NK-92 (cell line): Measurements from ENCODE around the gene AQP2.

Experiments used
- DNase-seq: peaks from one replicate; lab custom pipeline; 2025; ENCODE audit not compliant: unreplicated experiment; lab: John Stamatoyannopoulos, UW

Gene AQP2, protein sequence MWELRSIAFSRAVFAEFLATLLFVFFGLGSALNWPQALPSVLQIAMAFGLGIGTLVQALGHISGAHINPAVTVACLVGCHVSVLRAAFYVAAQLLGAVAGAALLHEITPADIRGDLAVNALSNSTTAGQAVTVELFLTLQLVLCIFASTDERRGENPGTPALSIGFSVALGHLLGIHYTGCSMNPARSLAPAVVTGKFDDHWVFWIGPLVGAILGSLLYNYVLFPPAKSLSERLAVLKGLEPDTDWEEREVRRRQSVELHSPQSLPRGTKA

DNA sequence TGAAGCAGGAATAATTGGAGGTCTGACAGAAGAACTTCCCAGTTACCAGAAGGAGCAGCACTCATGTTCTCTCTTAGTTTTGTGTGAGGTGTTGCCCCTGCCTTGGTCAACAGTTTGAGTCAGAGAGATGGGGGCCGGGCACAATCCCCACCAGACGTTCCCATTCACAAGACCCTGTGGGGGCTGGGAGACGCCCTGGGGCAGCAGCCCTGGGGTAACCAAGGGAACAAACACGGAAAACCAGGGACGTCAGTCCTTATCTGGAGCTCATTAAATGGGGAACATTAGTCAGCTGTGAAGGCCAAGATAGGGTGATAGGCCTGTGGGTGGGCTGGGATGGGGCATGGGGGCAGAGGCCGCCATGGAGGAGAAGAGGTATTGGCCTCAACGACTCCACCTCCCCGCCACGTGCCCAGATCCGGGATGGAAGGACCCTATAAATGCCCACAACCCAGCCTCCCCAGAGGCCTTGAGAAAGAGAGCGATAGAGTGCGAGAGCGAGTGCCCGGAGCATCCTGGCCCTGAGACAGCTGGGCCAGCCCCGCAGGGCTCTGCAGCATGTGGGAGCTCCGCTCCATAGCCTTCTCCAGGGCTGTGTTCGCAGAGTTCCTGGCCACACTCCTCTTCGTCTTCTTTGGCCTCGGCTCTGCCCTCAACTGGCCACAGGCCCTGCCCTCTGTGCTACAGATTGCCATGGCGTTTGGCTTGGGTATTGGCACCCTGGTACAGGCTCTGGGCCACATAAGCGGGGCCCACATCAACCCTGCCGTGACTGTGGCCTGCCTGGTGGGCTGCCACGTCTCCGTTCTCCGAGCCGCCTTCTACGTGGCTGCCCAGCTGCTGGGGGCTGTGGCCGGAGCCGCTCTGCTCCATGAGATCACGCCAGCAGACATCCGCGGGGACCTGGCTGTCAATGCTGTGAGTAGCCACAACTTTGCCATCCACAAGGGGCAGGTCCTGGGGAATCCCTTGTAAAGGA lies at the start of gene AQP2:
Gene AQP2, plus strand, starts transcription at position 465 of the 979 bp plus-strand sequence. Its CDS starts 94 bp downstream, at position 559.
- DNase-seq, result no peak

DNA sequence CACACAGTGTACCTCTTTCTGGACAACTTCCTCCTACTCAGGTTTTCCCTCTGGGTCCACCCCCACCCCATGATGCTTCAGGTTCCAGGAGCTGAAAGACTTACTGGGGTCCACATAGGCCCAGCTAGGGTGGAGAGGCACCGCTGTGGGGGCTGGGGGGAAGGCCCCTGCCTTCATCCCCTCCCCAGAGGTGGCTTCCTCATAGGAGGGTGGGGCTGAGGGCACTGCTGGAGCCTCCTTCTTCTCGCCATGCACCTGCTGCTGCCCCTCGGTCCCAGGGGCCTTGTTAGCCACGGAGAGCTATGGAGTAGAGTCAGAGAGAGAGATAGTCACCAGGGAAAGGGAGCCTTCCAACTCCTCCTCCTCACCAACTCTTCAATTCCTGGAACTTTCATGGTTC lies 49.5 kb upstream of the AQP2 start:
- no peak for DNase-seq

DNA sequence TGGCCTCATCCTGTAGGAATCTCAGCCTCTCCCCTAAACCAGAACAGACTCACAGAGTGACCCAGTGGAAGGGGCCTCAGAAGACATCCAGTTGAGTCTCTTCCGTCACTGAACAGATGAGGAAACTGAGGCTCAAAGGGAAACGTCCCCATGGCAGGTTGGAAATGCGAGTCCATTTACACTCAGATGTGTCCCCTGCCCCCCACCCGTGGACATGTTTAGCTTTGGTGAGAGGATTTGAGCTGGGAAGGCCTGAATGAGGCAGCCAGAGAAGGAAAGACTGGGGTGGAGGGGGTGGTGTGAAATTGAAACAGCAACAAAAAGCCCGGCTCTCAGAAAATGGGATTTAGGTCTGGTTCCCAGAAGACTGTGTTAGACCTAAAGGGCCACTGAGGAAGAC lies 48.6 kb upstream of the AQP2 start:
- DNase-seq, result no peak

DNA sequence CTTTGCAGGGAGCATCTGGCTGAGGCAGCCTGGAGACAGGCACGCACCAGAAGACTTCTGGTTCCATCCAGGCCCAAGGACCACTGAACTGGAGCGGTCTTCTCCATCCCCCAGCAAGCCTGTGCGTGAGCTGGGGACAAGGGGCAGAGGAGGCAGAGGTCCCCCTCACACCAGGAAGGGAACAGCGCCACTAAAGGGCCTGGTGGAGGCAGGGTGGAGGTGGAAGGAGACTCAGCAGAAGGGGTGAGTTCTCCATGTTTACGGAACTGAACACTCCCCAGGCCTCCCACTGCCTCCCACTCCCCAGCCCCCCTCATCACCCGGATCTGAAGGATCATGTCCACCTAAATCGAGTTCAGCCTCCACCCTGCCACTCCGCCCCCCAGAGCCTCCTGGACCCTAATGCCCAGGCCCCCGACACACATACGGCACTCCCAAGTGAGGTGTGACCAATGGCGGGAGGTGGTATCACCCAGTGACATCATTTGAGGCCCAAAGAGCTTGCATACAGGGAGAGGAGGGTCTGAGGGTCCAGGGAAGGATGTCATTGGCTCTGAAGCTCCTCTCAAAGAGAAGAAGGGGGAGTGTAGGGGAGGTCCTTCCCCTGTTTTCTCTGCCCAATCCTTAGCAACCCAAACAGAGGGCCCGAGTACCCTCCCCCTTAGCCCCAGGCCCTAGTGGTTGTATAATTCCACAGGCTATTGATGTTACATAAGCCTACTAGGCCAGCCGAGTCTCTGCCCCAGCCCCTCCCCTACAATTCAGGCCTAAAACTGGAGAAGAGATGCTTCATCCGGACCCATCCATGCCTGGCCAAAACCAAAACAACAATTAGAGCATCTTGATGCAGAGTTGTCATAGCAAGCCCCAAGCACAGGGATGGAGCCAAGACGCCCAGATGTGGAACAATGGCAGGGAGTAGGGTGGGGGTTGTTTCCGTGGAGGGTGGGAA lies 47.9 kb upstream of the AQP2 start:
- DNase-seq, result no peak

DNA sequence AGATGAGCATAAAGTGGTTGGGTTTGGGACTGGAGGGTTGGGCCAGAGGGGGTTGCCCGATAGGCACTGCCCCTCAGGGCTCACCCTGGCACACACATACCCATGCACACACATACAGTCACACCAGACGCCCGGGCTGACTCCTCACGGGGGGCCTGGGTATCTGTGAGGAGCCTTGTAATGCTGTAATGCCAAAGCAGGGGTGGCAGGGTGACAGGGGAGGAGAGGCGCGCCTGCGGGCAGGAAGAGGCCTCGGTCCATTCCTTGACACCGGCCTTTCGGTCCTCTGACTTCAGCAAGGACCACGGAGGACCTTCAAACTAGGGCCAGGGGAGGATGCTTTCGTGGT lies 47.2 kb upstream of the AQP2 start:
- no peak for DNase-seq

DNA sequence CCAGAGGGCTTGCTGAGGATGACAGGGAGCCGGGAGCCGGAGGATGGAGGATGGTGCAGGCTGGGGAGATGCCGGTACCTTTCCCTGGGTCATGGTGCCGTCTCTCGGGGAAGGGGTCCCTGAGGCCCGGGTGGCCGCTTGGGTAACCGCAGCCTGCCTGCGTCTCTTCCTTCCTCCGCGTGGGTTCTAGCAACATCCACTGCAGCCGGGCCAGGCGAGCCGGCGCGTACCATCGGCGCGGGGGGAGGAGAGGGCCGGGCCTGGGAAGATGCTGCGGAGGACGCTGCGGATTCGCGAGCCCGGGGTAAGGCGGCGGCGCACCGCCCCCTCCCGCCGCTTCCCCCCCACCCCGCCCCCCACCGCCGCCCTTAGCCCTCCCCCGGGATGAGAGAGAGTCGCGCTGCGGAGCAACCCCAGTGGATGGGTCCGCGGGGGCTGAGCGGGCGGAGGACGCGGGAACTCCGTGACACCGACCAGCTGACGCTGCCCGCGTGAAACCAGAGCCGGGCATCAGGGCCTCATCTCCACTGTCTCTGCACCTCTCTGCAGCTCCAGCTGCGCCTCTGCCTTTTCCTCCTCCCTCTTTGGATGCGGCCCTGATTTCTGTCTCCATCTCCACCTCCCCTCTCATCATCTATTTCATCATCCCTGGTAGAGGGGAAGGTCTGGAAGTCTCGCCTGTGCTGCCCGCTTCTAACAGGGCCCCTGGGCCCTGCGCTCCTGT lies 46.7 kb upstream of the AQP2 start, which contains the start of gene FAIM2:
Gene FAIM2, minus strand, starts transcription at position 201 of the 724 bp plus-strand sequence. Its CDS starts 108 bp downstream, at position 93.
- no peak for DNase-seq

DNA sequence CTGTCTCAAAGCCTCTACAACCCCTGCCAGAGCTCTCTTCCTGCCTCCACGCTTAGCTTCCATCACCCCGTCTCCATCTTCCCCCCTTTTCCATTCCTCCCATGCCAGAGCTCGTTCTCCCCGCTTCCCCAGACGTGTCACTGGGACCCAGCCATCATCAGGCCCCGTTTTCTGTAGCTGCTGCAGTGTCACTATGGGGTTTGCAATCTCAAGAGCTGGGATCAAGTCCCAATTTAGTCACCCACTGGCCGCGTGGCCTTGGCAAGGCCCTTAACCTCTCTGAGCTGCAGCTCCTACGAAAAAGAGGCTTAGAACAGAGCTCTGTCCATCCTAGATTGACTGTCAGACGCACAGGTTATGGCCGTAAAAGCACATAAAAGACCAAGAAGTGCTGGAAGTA lies 45.9 kb upstream of the AQP2 start:
- DNase-seq, result no peak

DNA sequence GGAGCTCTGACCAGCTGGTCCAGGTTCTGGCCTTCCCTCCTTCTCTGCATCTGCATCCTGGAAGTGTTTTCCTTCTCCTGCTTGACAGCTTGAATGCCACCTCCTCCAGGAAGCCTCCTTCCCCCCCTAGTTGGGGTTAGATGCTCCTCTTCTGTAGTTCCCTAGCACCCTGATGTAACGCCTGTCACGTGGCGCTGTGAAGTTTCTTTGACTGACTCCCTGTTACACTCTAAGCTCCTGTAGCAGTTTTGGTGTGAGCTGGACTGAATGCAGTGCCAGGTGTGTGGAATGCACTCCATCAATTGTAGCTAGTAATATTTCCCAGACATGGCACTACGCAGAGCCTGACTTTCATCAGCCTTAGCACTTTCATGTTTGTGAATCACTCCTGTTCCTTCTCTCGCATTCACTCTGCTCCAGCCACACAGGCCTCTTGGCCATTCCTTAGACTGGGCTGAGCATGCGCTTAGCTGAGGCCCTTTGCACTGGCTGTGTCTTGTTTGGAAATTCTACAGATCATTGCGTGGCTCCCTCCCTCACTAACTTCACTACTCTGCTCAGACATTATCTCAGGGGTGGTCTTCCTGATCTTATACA lies 44.7 kb upstream of the AQP2 start:
- DNase-seq, result no peak

DNA sequence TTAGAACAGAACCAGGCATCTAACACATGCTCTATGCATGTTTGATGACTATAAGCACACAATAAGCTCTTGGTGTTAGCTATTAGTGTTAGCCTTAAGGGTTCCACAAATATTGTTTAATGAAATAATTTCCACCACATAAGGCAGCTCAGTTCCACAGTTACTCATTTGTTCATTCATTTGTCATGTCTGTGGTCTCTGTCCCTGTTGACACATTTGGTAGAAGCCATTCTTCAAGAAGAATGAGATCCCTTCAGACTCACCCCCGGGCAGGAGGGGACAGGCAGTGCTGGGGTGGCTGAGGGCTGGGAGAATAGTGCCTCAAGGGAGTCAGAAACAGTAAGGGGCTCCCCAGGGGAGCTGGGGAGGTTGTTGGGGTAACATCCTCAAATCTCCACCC lies 43.2 kb upstream of the AQP2 start:
- DNase-seq, result no peak

DNA sequence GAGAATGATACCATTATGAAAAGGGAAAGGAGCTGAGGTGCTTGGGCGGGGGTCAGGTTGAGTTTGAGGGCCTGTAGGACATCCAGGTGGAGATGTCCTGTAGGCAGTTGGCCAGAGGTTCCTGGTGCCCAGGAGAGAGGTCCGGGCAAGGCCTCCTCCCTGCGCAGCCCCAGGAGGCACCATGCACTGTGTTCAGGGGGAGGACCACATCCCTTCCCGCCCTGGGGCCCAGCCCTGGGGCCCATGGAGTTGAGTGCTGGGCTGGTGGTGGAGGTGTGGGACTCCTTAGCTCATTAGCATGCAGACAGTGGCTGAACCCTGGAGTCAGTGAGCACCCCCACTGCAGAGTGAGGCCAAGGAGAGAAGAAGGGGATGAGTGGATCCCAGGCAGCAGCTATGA lies 41.2 kb upstream of the AQP2 start:
- DNase-seq, result no peak

DNA sequence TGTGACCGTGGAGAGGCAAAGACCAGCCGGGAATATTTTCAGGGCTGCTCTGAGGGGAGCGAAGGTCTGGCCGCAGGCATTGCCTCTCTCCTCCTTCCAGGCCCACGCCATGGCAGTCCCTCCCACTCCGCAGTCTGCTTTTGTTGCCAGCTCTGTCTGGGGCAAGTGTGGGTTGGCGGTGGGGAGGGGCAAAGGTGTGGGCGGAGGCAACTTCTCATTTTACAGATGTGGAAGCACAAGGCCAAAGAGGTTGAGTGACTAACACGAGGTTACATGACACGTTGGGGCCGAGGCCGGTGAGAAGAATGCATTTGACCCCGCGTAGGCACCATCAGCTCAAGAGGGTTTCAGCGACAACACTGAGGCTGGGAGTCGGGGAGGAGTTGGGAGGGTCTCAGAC lies 40.7 kb upstream of the AQP2 start:
- no peak for DNase-seq

DNA sequence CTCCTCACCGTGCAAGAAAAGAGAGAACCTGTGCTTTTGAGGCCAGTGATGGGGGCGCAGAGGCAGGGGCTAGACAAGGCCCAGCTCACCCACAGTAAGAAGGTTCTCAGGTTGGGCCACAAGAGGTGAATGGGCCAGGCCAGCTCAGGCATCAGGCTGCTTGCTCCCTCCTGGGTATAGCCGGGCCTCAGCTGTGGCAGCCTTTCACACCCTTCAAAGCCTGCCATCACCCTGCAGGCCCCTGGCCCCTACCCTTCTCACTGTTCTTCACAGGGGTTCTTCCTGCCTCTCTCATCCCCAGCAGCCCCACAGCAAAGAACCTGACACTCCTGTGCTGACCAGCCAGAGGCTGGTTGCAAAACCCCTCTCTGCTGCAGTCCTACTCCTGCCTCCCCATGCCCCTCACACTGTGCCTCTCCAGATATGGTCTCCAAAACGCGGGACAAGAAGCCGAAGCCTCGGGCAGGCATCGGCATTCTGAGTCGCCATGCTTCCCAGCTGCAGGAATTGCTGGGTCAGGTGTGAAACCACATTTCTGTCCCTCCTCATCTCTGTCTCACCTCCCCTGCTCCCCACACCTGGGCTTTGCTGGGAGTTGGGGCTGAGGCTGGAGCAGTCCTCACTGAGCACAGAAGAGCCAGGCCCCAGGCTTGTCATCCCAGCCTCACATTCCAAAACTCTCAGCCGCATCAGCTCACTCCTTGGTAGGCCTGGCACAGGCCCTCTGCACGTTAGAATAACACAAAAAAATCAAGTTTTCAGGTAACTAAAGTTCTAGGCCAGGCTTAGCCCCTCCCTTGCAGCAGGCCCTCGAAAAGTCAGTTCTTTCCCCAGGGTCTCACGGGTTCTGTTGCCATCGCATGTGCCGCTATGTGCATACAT lies 40.0 kb upstream of the AQP2 start:
- no peak for DNase-seq

DNA sequence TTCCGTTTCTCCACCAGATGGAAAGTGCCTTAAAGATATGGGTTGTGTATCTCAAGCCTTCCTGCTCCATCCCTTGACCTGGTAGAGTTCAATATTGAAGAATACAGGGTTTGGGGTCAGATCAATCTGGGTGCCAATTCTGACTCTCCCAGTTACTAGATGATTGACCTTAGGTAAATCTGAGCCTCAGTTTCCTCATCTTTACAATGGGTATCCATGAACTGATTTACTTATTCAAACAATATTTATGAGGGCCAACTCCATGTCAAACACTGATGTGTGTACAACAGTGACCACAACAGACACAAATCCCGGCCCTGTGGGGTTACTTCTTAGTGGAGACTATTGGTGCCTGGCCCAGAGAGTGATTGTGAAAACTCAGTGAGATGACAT lies 39.3 kb upstream of the AQP2 start:
- no peak for DNase-seq

DNA sequence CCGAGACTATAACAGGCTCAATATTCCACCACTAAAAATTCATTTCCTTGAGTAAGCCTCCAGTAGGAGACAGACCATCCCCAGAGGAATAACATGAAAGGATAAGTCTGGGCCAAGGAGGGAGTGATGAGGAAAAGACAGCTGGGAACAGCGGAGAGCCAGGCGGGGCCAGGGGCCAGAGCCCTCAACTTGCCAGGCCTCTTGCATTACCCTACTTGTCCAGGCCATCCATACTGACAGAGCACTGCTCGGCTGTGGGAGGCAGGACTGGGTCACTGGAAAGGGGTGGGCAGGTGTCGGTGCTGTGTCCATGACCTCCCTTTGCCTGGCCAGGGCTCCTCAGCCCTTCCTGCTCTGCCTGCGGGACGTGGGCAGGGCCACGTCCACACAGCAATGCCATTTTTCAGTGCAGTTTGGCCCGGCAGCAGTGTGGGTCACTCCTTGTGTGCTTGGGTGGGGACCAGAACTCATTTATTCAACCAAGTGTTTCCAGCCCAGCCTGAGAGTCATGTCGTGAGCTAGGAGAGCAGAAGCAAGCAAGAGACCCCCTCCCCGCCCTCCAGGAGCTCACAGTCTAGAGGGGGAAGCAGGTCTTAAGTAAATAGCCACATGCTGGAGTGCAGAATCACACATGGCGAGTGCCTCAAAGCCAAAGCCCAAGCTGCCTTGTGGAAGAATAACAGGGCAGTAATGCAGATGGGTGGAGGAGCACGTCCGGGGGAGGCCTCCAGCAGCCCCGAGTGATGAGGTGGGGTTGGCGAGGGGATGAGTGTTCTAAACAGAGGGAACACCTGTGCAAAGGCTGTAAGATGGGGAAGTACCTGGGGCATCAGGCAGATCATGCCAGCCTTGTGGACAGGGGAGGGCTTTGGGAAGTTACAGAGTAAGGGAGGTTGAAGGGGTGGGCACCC lies 37.9 kb upstream of the AQP2 start:
- no peak for DNase-seq

DNA sequence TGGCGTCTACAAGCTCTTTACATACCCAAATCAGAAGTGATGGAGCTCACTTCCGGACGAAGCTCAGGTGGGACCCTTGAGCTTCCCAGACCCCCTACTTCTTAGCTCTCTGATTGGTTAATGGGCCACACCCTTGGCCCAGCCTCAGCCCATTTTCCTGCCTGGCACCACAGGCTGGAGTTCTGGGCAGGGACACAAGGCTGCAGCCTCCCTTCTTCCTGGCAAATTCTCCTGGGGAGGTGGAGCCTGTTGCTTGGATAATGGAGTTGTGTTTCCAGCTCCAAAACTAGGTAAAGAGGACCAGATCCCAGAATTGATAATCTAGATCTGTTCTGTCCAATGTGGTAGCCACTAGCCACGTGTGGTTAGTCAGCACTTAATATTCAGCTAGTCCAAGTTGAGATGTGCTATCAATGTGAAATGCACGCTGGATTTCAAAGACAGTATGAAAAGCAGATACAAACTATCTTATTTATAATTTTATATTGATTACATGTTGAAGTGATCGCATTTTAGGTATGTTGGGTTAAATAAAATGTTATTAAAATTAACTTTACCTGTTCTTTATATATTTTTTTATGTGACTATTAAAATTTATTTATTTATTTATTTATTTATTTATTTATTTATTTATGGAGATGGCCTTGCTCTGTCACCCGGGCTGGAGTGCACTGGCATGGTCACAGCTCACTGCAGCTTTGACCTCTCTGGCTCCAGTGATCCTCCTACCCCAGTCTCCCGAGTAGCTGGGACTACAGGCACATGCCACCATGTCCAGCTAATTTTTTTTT lies 34.2 kb upstream of the AQP2 start:
- DNase-seq, result no peak

DNA sequence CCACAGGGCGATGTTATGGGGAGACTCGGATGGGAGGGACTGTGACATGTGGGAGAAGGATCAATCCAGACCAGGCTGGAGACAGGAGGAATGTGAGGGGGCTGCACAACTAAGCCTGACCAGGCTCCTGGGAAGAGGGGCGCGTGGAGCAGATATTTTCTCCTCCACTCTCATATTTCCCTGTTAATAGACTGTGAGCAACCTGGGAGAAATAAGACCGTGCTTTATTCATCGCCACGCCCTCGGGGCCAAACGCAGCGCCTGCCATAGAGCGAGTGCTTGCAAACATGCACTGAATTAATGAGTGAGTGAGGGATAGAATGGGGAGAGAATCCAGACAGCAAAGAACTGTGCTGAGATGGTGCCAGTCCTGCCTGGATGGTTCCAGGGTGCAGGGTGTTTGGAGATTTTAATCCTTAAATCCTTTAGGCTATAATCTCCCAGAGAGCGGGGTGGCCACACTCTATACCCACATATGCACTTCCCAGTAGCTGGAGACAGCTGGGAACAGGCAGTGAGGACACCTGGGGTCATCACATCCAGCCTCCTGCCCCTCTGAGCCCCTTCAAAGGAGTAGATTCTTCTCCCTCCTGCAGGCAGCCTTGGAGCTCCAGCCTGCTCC lies 33.3 kb upstream of the AQP2 start:
- DNase-seq, result no peak

DNA sequence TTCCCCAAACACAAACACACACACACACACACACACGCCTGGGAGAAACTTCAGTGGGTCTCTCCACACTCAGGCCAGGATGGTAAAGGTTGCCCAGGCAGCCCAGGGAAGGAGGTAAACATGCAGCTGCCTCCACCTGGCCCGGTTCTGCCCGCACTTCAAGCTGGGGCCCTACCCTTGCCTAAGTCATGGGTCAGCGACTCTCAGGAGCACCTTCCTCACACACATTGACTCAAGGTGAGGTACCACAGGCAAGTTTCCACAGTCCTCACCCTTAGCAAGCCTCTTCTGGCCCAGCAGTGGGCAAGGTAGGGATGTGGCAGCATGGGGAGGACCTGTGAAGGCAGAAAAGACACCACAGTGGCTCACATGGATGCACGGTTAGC lies 32.8 kb upstream of the AQP2 start:
- no peak for DNase-seq
